Heart left ventricle (tissue), 16 donors: ENCODE data around the gene USP14. TPM values are rescaled to one million over a fixed set of nuclear protein-coding genes. Genes with fewer than 3 reads are reported as not detected.

ENCODE experiments used
- ATAC-seq, 4 donors: fragments of 200-7000 bp; cut with Tn5 transposase; one replicate each; pipeline ENCODE4 v1.9.1; 2020 to 2022; ENCODE audit warnings: moderate library complexity in 4 of 4, mild to moderate bottlenecking in 3 of 4, moderate number of reproducible peaks in 1 of 4
- DNase-seq, 5 donors: peaks; one replicate each; pipeline ENCODE4 v3.0.0-alpha.2; 2020
- H3K27ac ChIP-seq, 12 donors: fragments of 200-600 bp; sonication (generic) in 4 of 12; one replicate each; pipeline versions ENCODE4 v1.5.0 to v1.8.0; 2016 to 2022; ENCODE audit warnings: mild to moderate bottlenecking in 2 of 12
- H3K27me3 ChIP-seq, 9 donors: fragments of 200-600 bp; sonication (generic) in 2 of 9; one replicate each; pipeline versions ENCODE4 v1.5.1 to v1.8.0; 2016 to 2022; ENCODE audit warnings: mild to moderate bottlenecking in 3 of 9
- H3K36me3 ChIP-seq, 9 donors: fragments of 200-600 bp; sonication (generic) in 2 of 9; one replicate each; pipeline versions ENCODE4 v1.5.0 to v1.8.0; 2018 to 2022; ENCODE audit warnings: mild to moderate bottlenecking in 2 of 9
- H3K4me1 ChIP-seq, 12 donors: fragments of 200-600 bp; sonication (generic) in 4 of 12; one replicate each; pipeline versions ENCODE4 v1.5.0 to v1.8.0; 2016 to 2022; ENCODE audit warnings: mild to moderate bottlenecking in 3 of 12
- H3K4me3 ChIP-seq, 12 donors: fragments of 200-600 bp; sonication (generic) in 4 of 12; one replicate each; pipeline versions ENCODE4 v1.5.0 to v1.8.0; 2017 to 2022; ENCODE audit warnings: mild to moderate bottlenecking in 9 of 12, moderate library complexity in 4 of 12
- H3K9me3 ChIP-seq, 12 donors: fragments of 200-600 bp; sonication (generic) in 4 of 12; one replicate each; pipeline versions ENCODE4 v1.5.0 to v1.8.0; 2016 to 2022; ENCODE audit warnings: mild to moderate bottlenecking in 1 of 12
- POLR2A ChIP-seq, 2 donors: fragments of 450-650 bp; IDR thresholded peaks; one replicate each; pipeline ENCODE4 v1.6.1; 2017; ENCODE audit warnings: antibody characterized with exemption in 2 of 2, mild to moderate bottlenecking in 2 of 2, moderate library complexity in 2 of 2
- WGBS, 4 donors: extraction: QIAGEN DNeasy Blood & Tissue Kit in 2 of 4; methylation state at CpG; one replicate each; pipeline versions ENCODE4 v1.1.5 to v1.1.7; 2013 to 2018; 5-methylcytosine and 5-hydroxymethylcytosine counted together
- intact Hi-C, 10 donors: fragments of 100-400 bp; cut with DNase I; formaldehyde crosslinking; loops; one replicate each; pipeline versions ENCODE4 v1.11.1 to v1.14.2; 2022
- polyA plus RNA-seq, 2 donors: library from polyadenylated mRNA; stranded (reverse); fragments of 200-250 nt; gene quantifications; one replicate each; pipeline ENCODE4 v1.2.3, GENCODE V29; 2013
- total RNA-seq, 9 donors: library from RNA; depleted of rRNA in 2 of 9; stranded (reverse); fragments of >200 nt in 2 of 9; fragmentation: NEBNext Ultra II Directional in 3 of 9; extraction: Animal tissue kit (Norgen Biotek cat#: 25700) in 3 of 9; gene quantifications; one replicate each; pipeline versions ENCODE4 v1.1.0 to v1.2.4, GENCODE V29; 2016 to 2023
- TF ChIP-seq, protein P1 (sequence below), 12 donors: fragments of 200-600 bp; sonication (generic) in 4 of 12; IDR thresholded peaks; one replicate each; pipeline versions ENCODE4 v1.5.0 to v1.8.0; 2018 to 2022; ENCODE audit warnings: antibody characterized with exemption in 12 of 12, mild to moderate bottlenecking in 5 of 12
- donor health status: ischemic (EF 13 %, LVEDD 7.1; RV severe dilation, severe dysfunction).
- donor health status: healthy with polysubstance abuse.
- donor health status: DM: no; HTN: yes; CAD: no.
- donor health status: DM: no; HTN: no; CAD: no.
- donor health status: ischemic (EF 25% LVEDD 6.9; RV normal size, moderate dysfunction).
- donor health status: ischemic (EF 25% LVEDD 5.7; RV mildly dilated, moderate dysfunction).
- donor health status: healthy.
- donor health status: DM: yes; HTN: yes; CAD: no.
- donor health status: ischemic (EF 35%, LVEDD 5.7; RV mildly dilated, moderate dysfunction).
- donor health status: nonischemic (EF 11% LVEDD 7.7; RV severe dilation, severe dysfunction).
- donor health status: DM: yes; HTN: yes; CAD: no.
- donor health status: PGD.
- donor health status: ischemic (EF 29% LVEDD 5.4; RV normal size, mild dysfunction).
- donor health status: nonischemic (EF 23%, LVEDD 6.1; RV moderate dilation, normal function).

USP14 gene
- total and polyA plus RNA-seq, 11 donors = 16.5 to 61.5 (median 47.7) TPM

DNA sequence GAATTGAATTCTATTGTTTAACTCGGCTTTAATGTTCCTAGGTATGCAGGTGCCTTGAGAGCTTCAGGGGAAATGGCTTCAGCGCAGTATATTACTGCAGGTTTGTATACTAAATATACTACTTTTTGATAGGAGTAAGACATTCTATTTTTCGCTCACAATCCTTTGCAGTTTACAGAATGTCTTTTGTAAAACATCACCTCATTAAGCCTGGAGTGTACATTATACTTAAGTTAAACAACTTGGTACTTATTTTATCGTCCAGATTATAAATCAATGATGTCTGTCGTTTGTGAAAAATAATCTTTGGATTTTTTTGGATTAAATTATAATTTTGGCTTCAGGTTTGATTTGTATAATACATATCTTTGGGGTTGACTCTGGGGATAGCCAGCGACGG is 34.4 kb downstream of the USP14 start:
- WGBS, 4 donors = 96 to 98% (median 96%) methylated on average over 7 of the region's 7 CpGs
- no peak overlapping the region for H3K27ac ChIP-seq
- peaks cover 0 to 9% (median 0%) of the 10 kb centered on the region in 12 donors for H3K4me1 ChIP-seq
- H3K9me3 ChIP-seq = no peaks in the 10 kb centered on the region
- DNase-seq (no peak), ATAC-seq (no peak)
- TF ChIP-seq, protein P1, sequence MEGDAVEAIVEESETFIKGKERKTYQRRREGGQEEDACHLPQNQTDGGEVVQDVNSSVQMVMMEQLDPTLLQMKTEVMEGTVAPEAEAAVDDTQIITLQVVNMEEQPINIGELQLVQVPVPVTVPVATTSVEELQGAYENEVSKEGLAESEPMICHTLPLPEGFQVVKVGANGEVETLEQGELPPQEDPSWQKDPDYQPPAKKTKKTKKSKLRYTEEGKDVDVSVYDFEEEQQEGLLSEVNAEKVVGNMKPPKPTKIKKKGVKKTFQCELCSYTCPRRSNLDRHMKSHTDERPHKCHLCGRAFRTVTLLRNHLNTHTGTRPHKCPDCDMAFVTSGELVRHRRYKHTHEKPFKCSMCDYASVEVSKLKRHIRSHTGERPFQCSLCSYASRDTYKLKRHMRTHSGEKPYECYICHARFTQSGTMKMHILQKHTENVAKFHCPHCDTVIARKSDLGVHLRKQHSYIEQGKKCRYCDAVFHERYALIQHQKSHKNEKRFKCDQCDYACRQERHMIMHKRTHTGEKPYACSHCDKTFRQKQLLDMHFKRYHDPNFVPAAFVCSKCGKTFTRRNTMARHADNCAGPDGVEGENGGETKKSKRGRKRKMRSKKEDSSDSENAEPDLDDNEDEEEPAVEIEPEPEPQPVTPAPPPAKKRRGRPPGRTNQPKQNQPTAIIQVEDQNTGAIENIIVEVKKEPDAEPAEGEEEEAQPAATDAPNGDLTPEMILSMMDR (IDR thresholded peaks at IDR 0.05) = no peak
- TF ChIP-seq POLR2A (IDR thresholded peaks at IDR 0.05) = no peak
- H3K27me3 ChIP-seq = no peaks in the 10 kb centered on the region
- H3K4me3 ChIP-seq = no peak overlapping the region
- intact Hi-C loops = no loop called here
- H3K36me3 ChIP-seq = peaks cover 0 to 35% (median 13%) of the 10 kb centered on the region in 9 donors

DNA sequence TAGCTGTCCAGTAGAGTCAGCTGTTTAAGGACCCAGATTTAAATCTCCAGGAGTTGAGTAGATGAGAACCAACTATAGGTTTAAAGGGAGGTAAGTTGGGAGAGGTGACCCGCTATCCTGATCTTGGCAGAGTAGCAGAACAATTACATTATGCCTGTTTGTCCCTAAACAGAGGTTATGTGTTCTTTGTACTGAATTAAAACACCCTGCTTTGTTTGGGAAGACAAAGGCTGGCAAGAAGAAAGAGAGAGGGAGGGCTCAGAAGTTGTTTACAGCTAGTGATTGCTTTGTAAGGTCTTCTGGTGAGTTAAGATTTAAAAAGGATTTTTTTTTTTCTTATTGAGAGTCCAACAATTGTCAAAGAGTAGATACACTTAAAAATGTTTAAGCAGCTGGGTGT is 37.3 kb downstream of the USP14 start:
- TF ChIP-seq, protein P1 (IDR thresholded peaks at IDR 0.05) = no peak
- TF ChIP-seq POLR2A (IDR thresholded peaks at IDR 0.05) = no peak
- intact Hi-C loops = no loop called here
- peaks cover 0 to 55% (median 42%) of the 10 kb centered on the region in 9 donors for H3K36me3 ChIP-seq
- no peaks in the 10 kb centered on the region for H3K9me3 ChIP-seq
- WGBS, 4 donors = 91 to 97% (median 94%) methylated on average over 1 of the region's 1 CpG
- no peak for ATAC-seq
- DNase-seq = no peak
- no peak overlapping the region for H3K4me3 ChIP-seq
- no peak overlapping the region for H3K27ac ChIP-seq
- peaks cover 0 to 9% (median 0%) of the 10 kb centered on the region in 12 donors for H3K4me1 ChIP-seq
- no peaks in the 10 kb centered on the region for H3K27me3 ChIP-seq

DNA sequence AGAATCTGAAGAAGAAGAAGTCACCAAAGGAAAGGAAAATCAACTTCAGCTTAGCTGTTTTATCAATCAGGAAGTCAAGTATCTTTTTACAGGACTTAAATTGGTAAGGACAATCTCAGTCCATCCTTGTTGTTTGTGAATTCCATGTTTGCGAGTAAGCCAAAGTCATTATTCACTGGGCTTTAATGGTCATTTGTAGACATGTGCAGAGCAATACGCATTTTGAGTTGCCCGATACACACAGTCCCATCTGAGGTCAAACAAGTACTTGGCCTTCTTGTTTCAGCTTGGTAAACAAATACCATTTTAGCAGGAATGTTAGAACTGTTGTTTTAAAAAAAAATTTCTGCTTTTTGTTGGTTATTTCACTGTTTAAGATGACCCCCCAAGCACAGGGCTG is 40.9 kb downstream of the USP14 start:
- DNase-seq = no peak
- 98 to 100% (median 99%) methylated on average over 3 of the region's 3 CpGs for WGBS, 4 donors
- no peak for ATAC-seq
- H3K4me3 ChIP-seq = no peak overlapping the region
- H3K27me3 ChIP-seq = no peaks in the 10 kb centered on the region
- no peaks in the 10 kb centered on the region for H3K4me1 ChIP-seq
- intact Hi-C loops = no loop called here
- peaks cover 0 to 86% (median 77%) of the 10 kb centered on the region in 9 donors for H3K36me3 ChIP-seq
- H3K27ac ChIP-seq = no peak overlapping the region
- H3K9me3 ChIP-seq = no peaks in the 10 kb centered on the region
- TF ChIP-seq, protein P1 (IDR thresholded peaks at IDR 0.05) = no peak
- no peak for TF ChIP-seq POLR2A (IDR thresholded peaks at IDR 0.05)

DNA sequence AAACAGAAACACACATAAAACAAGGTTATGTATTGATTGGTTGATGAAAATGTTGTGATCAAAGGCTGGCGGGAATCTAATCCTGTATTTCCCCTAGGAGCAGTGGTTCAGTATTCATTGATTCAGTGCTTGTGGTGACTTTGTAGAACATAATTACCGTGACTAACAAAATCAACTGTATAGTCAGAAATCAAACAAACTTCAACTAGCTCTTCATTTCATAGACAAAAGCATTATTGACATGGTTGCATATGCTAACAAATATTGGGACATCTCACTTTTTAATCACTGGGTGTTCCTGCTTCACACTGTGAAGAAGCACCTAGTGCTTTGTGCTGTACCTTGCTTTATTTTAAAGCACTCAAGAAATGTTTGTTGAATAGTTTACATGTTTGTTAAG is 41.4 kb downstream of the USP14 start:
- ATAC-seq = no peak
- TF ChIP-seq, protein P1 (IDR thresholded peaks at IDR 0.05) = no peak
- no peak for TF ChIP-seq POLR2A (IDR thresholded peaks at IDR 0.05)
- no peak for DNase-seq
- H3K4me3 ChIP-seq = no peak overlapping the region
- H3K27me3 ChIP-seq = no peaks in the 10 kb centered on the region
- no peaks in the 10 kb centered on the region for H3K9me3 ChIP-seq
- intact Hi-C loops = no loop called here
- H3K27ac ChIP-seq = no peak overlapping the region
- 97 to 99% (median 97%) methylated on average over 2 of the region's 2 CpGs for WGBS, 4 donors
- peaks cover 0 to 92% (median 83%) of the 10 kb centered on the region in 9 donors for H3K36me3 ChIP-seq
- H3K4me1 ChIP-seq = no peaks in the 10 kb centered on the region
